ENCODE results near the gene AIFM3.

GRCh38 chr22:20933910-20934309, 33.1 kb upstream of the AIFM3 start:
- TF ChIP-seq CTCF (IDR thresholded peaks at IDR 0.05) (no peak), POLR2A (IDR thresholded peaks at IDR 0.05) (no peak)

Measured in lower leg skin (tissue), 3 donors.